GM19324 (cell line): ENCODE measurements around the gene LILRA6.
"Not testable (repeated sequence)": the region's sequence is repeated elsewhere in the genome, so short reads cannot be mapped to it uniquely, and the experiment has no call there.

Experiments
- ATAC-seq: cut with Tn5 transposase; IDR thresholded peaks from one replicate; pipeline ENCODE4 v1.9.1; 2021; ENCODE audit warnings: mild to moderate bottlenecking, moderate library complexity; ENCODE audit not compliant: unreplicated experiment, low FRiP score

Gene LILRA6

DNA sequence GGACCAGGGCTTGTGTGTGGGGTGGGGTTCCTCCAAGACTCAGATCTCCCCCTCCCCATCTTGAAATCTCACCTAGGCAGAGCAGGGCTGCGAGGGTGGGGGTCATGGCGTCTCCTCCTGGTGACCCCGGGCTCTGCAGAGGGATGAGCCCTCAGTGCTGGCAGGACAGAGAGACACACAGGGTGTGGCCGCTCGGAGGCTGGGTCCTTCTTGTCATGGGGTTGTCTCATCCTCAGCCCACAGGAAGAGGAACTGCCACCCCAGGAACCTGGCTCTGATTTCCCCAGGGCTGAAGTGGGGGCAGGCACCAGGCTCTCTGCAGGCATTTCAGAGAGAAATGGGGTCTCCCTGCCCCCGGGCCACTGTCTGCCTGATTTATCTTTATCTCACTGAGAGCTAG, at the start of gene LILRA6:
Gene LILRA6 (minus strand): TSS at position 145 of the 400 bp plus-strand sequence.
- ATAC-seq = not testable (repeated sequence)

DNA sequence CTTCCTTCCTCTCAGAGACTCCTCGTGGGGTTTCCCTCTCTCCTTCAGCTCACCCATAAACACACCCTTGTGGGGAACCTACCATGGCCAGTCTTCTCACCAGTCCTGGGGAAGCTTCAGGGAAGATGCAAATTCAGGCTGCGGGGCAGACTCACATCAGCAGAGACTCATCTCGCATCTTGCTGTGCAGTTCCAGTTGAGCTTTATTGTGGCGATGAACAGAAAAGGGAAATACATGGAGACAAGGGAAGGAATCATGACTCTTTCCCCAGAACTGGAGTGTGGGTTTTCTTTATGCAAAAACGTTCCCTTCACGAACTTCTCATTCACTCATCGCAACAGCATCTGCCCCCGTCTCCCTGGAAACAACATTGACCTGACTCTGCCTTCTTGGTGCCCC, 46.6 kb upstream of the LILRA6 start:
- not testable (repeated sequence) for ATAC-seq

DNA sequence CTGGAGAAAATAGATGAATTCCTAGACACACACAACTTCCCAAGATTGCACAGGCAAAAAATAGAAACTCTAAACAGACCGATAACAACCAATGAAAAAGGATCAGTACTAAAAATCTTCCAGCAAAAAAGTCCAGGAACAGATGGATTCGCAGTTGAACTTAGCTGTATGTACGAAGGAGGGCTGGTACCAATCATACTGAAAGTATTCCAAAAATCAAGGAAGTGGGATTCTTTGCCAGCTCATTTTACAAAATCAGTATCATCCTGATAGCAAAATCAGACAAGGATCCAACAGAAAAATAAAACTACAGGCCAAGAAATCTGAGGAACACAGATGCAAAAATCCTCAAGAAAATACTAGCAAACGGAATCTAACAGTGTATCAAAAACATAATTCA, 44.9 kb upstream of the LILRA6 start:
- no peak for ATAC-seq

DNA sequence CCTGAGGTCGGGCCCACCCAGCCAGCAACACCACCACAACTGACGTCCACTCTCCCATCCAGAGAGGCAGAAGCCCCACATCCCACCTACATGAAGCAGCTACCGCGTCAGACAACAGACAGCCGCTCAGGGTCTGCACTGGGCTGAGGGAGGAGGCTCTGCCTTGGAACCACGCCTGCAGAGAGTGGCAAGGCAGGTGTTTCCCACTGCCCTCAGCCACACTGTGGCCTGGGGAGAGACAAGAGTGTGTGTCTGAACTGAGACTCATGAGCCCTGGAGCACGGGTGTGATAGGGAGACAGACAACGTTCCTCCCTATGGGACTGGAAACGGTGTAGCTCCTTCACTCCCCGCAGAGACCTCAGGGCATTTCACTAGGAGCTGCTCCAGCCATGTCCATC, 43.7 kb upstream of the LILRA6 start:
- not testable (repeated sequence) for ATAC-seq

DNA sequence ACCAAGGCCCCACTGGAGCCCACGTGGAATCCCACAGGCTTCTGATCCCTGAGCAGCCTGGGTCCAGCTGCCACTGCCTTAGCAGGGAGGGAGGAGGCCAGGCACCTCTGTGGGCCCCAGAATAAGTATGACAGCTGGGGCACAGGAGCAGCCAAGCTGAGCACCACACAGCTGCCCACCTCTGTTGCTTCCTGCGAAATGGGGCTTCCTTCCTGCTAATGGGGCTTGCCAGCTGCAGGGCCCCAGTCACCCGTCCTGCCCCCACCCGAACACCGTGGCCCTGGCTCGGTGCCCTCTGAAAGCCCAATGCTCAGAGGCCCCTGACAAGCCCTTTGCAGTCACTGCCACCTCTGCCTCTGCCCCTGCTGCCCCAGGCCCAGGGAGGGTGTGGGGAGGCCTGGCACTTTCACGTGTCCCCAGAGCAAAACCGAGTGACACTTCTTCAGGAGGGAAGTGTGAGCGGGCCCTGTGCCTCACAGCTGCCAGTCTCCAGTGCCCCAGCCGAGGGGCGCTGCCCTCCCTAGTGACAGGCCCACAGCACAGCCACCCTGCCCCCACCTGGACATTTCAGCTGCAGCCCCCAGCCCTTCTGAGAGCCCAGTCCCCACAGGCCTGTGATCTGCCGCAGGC, 43.0 kb upstream of the LILRA6 start:
- ATAC-seq = not testable (repeated sequence)

DNA sequence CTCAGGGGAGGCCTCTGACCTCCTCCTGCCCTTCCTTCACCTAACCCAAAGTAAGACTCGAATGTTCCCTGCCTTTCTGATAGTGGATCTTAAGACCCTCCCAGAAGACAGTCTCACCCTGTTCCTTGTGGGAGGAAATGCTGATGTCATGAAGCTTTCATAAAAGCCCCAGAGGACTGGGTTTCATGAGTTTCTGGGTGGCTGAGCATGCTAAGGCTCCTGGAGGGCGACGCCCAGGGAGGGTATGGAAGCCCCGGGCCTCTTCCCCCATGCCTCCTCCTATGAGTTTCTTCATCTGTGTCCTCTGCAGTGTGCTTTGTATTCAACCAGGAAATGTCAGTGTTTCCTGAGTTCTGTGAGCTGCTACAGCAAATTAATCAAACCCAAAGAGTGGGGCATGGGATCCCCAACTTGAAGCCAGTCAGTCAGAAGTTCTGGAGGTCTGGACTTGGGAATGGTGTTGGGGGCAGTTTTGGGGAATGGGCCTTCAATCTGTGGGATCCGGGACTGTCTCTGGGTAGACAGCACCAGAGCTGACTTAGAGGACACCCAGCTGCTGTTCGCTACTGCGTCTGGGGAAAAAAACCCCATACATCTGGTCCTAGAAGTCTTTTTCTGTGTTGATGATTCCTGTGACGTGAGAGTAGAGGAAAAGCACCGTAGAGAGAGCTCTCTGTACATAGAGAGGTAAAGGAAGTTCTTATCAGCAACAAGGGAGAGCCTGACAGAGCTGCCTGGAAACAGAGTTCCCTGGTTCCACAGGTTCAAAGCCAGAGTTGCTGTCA, 40.3 kb upstream of the LILRA6 start:
- ATAC-seq = no peak

DNA sequence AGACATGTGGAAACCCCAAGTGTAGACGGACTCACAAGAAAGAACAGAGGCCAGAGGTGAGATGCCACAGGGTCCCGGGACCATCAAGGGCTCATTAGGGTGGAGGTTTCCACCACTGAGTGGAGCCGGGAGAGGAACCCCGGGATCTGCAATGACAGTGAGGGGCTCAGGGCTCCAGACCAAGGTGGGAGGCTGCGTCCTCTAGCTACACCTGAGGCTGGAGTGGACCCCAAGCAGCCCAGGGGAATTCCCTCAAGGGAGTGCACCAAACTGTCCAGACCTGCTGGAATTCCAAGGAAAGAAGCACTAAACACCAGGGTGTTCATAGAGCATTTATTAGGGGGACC, 39.1 kb upstream of the LILRA6 start:
- ATAC-seq = not testable (repeated sequence)

DNA sequence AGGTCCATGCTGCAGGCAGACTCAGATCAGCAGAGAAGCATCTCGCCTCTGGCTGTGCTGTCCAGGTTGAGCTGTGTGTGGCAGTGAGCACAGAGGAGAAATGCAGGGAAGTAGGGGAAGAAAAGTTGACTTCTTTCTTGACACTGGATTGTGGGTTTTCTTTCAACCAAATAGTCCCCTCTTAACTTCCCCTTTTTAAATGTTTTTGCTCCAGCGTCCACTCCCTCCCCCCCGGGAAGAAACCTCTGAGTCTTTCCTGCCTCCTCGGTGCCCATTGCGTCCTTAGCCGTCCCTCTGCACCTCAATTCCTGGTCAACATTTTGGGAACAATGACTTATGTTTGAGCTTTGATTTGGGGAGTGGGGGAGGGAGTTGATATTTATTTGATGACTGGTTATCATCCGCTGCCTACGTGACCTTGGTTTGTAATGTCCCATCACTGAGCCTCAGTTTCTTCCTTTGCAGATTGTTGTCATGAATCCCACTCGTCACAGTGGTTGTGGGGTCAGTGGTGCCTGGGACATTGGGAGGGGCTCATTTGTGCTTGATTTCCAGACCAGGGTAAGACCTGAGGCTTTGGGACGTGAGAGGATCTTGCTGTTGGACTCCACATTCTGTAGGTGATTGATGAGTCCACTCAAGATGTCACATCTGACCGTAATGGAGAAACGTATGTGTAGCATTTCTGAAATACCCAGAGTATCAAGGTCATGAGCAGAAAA, 38.6 kb upstream of the LILRA6 start, which contains the start of gene LILRB2:
Gene LILRB2 (minus strand): TSS at position 104 of the 722 bp plus-strand sequence. CDS start 614 bp downstream, outside the sequence.
- no peak for ATAC-seq

DNA sequence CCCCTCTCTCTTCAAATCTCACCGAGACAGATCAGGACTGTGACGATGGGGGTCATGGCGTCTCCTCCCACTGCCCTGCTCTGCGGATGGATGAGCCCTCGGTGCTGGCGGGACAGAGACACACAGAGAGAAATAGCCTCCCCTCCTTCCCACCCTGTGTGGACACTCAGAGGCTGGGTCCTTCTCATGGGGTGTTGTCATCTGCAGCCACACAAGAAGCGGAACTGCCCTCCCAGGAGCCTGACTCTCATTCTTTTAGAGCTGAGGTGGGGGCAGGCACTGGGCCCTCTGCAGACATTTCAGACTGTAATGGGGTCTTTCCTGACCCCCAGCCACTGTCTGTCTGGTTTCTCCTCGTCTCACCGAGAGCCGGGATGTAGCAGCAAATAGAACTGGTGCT, 37.9 kb upstream of the LILRA6 start:
- ATAC-seq = not testable (repeated sequence)

DNA sequence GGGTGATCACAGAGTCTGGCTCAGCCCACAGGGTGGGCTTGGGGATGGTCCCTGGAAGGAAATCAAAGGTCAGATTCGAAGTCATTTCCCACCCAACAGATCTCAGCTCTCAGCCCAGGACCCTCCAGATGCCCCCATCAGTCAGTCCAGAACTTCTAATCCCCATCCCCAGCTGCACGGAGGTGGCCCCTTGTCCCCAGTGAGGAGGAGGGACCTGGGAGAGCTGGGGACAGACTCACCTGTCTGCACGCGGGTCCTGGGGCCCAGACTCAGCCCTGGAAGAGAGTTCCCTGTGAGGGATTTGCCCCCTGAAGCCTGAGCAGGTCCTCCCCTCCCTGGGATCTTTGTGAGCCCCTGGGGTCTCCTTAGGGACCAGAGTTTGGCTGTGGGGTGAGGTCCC, 37.4 kb upstream of the LILRA6 start:
- ATAC-seq = not testable (repeated sequence)

DNA sequence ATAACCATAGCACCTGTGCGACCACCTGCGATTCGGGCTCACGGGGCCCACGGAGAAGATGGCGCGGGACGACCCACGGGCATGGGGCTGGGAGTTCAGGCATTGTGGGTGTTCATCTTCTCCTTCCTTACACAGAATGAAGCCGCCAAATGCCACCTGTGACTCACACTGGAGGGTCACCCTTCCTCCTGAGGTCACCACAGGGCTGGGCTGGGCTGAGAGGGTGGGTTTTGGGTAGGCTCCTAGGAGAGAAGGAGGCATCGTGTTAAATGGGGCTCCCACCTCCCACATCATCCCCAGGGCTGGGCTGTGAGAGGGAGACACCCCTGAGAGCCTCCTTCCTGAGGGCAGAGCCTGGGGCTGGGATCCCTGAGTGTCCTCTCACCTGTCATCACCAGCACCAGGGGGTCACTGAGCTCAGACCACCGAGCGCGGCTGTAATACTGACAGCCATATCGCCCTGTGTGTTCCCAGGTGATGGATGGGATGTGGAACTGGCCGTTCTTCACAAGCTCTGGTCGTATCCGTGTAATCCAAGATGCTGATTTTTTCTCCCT, 36.9 kb upstream of the LILRA6 start:
- ATAC-seq = no peak

DNA sequence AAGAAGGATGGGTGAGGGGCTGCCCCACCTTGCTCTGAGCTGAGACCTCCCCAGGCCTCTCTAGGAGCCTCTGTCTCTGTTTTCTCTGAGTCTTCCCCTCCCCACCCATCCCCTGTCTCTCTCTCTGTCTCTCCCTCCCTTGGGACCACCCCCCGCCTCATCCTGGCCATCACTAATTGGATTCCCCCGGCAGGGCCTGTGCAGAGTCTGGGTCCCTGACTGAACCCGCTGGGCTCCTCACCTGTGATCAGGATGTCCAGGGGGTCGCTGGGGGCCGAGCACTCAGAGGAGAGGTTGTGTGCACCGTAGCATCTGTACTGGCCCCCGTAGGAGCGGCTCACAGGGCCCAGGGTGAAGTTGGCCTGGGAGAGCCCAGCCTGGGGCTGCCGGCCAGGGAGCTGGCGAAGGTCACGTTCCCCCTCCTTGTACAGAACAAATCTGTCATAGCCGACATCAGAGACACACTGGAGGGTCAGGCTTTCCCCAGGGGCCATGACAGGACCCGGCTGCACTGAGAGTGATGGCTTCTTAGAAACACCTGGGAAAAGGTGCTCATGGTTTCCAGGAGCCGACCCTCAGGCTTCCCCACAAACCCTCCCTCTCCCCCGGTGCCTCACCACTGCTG, 36.1 kb upstream of the LILRA6 start:
- ATAC-seq = not testable (repeated sequence)

DNA sequence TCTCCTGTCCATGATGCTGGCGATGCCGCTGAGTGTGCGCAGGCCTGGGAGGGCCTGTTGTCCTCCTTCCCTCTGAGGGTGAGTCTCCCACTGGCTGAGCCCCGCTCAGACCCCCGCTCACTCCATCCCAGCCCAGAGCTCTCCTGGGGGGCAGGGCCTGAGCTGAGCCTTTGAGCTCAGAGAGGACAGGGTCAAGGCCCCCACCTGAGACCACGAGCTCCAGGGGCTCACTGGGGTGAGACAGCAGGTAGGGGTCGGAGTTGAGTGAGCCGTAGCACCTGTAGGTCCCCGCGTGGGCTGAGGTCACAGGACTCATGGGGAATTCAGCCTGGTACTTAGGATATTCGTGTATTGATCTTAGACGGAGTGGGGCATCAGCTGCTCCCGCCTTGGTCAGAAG, 35.5 kb upstream of the LILRA6 start:
- ATAC-seq = not testable (repeated sequence)

DNA sequence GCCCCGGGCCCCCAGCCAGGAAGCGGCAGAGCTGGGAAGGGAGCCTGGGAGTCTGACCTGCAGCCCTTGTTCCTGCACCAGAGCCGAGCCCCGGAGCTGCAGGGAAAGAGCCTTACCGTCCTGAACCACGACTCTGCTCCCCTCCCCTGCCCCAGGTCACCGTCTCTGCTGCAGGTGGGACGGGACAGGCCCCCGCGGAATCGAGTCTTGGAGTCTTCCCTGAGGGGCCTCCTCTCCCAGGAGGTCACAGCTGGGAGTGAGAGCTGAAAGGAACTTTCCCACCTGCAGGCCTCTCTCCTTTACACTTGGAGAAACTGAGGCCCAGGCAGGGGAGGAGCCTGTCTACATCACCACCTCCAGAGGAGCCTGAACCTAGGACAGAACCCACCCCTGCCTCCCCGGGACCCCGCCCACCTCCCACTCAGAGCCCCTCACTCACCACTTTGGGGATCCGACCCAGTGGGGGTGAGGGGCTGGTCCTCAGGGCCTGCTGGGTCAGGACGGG, 34.6 kb upstream of the LILRA6 start:
- not testable (repeated sequence) for ATAC-seq

DNA sequence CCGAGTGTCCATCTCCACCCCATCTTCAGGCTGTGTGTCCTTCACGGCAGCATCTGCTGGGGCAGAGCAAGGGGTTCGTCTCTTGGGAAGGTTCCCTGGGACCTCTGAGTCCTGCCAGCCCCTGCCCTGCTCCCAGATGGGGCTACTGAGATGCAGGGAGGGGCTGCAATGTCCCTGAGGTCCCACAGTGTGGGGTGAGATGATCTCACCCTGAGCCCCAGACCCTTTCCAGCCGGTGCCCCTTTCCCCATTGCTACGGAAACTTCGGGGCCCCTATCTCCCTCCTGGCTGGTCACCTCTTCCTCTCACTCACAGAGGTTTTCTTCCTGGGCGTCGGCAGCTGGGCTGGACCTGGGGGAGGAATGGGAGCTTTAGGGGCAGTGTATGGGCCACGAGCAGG, 33.4 kb upstream of the LILRA6 start:
- no peak for ATAC-seq

DNA sequence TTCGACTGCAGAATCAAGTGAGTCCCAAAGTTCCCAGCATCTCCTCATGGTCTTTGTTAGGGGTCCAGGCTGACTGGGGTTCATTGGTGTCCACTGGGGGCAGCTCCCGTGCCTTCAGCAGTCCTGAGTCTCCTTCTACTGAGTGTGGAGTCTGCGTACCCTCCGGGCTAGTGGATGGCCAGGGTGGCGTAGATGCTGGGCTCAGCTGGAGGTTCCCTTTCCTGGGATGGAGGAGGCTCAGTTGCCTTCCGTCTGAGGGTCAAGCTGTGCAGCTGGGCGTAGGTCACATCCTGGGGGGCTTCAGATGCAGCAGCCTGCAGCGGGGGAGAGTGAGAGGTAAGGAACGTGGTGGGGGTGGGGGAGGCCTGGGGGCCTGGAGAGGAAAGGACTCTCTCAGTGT, 31.9 kb upstream of the LILRA6 start:
- not testable (repeated sequence) for ATAC-seq

DNA sequence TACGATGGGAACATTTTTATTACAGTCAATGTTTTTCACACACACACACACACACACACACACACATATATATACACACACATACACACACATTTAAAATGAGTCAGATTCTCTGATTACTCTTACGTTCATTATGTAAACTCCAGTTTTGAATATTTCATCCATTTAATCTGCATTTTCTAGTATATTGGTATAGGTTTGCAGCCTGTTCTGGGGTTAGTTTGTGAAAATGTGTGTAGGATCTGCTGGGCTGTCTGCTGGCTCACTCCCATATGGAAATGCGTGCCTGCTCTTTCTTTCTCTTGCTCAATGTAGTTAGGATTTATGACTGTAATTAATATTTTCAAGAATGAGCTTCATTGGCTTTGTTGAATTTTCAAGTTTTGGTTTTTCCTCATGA, 31.2 kb upstream of the LILRA6 start:
- no peak for ATAC-seq

DNA sequence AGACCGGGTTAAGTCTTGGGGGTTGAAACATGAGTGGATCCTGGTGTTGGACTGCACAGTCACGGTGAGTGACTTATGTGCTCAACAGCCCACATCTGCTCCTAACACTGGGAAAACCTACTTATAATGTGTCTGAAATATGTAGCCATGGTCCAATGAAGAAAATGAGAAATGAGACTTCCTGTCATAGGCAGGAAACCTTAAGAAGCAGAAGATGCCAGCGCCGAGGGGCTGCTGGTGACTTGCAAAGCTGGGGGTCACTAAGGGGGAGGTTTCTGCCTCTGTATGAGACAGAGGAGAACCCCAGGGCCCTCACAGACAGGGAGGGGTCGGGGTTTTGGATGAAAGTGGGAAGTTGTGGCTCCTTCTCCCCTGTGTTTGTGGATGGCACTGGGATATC, 29.6 kb upstream of the LILRA6 start:
- ATAC-seq = not testable (repeated sequence)

DNA sequence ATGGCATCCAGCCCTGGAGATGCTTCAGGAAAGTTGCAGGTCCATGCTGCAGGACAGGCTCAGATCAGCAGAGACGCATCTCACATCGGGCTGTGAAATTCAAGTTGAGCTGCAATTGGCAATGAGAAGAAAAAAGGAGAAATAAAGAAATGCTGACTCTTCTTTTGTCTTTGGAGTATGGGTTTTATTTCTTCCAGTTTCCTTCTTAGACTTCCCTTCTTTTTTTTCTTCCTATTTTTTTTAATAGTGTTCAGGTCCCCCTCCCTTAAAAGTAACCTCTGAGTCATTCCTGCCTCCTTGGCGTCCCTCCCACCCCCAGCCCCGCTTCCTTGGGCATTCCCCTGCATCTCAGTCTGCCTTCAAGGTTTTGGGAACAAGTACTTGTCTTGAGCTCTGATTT, 29.0 kb upstream of the LILRA6 start:
- not testable (repeated sequence) for ATAC-seq

DNA sequence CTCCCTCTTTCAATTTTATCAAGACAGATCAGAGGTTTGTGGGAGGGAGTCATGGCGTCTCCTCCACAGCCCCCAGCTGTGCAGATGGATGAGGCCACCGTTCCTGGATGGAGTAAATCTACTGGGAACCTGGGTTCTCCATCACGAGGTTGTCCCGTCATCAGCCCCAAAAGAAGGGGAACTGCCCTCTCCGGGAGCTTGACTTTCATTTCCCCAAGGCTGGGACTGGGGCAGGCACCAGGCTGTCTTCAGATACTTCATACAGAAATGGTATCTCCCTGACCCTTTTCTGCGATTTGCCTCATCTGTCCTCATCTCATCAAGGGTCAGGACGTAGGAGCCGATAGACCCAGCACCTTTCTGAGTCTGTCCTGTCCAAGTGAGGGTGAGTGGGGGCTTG, 28.5 kb upstream of the LILRA6 start:
- ATAC-seq = no peak
